Gastrocnemius medialis (tissue), 4 donors: ENCODE measurements around the gene DLL4.

Experiments used
- POLR2A ChIP-seq, 2 donors: fragments of 450-650 bp; IDR thresholded peaks; one replicate each; pipeline ENCODE4 v1.6.1; 2017; ENCODE audit warnings: antibody characterized with exemption in 2 of 2, mild to moderate bottlenecking in 2 of 2, moderate library complexity in 2 of 2
- TF ChIP-seq, protein P1 (sequence below), 5 experiments: fragments of 450-650 bp in 3 of 5; fragments of 200-600 bp in 2 of 5; sonication (generic) in 2 of 5; IDR thresholded peaks in 4 of 5; conservative IDR thresholded peaks in 1 of 5; 1 replicate in 4 of 5; 2 replicates in 1 of 5; pipeline ENCODE4 v1.5.1; 2016 to 2019; ENCODE audit warnings: antibody characterized with exemption in 5 of 5, mild to moderate bottlenecking in 3 of 5, moderate library complexity in 3 of 5

- TF ChIP-seq, protein P1, sequence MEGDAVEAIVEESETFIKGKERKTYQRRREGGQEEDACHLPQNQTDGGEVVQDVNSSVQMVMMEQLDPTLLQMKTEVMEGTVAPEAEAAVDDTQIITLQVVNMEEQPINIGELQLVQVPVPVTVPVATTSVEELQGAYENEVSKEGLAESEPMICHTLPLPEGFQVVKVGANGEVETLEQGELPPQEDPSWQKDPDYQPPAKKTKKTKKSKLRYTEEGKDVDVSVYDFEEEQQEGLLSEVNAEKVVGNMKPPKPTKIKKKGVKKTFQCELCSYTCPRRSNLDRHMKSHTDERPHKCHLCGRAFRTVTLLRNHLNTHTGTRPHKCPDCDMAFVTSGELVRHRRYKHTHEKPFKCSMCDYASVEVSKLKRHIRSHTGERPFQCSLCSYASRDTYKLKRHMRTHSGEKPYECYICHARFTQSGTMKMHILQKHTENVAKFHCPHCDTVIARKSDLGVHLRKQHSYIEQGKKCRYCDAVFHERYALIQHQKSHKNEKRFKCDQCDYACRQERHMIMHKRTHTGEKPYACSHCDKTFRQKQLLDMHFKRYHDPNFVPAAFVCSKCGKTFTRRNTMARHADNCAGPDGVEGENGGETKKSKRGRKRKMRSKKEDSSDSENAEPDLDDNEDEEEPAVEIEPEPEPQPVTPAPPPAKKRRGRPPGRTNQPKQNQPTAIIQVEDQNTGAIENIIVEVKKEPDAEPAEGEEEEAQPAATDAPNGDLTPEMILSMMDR (IDR thresholded peaks at IDR 0.05 in 4 of 5, conservative IDR thresholded peaks at IDR 0.05 in 1 of 5): no peak
- no peak for TF ChIP-seq POLR2A (IDR thresholded peaks at IDR 0.05)
Measured at GRCh38 chr15:40925863-40926658, 3.1 kb upstream of the DLL4 start.
